Stromal cell of bone marrow (primary cell): Measurements from ENCODE around the gene PROB1.
A peak's percentile ranks its signal among the peaks of the same experiment; 100 is the strongest.
"Not testable (repeated sequence)": the region's sequence is repeated elsewhere in the genome, so short reads cannot be mapped to it uniquely, and the experiment has no call there.

Experiments used
- DNase-seq: peaks from one replicate; pipeline ENCODE4 v3.0.0-alpha.2; 2012; ENCODE audit warnings: low read depth

Gene PROB1

GRCh38 chr5:139377226-139377625 lies 17.7 kb downstream of the PROB1 start:
- DNase-seq: no peak

- no peak for DNase-seq
These were observed 18.5 kb downstream of the PROB1 start for GRCh38 chr5:139376364-139376763.

GRCh38 chr5:139374909-139375308 lies 20.0 kb downstream of the PROB1 start:
- DNase-seq: no peak

GRCh38 chr5:139371482-139372435 lies 23.1 kb downstream of the PROB1 start:
- DNase-seq: peak; percentile 63

- DNase-seq: peak; percentile 70
These were observed 25.7 kb downstream of the PROB1 start for GRCh38 chr5:139369181-139369580.

GRCh38 chr5:139368613-139369012 lies 26.3 kb downstream of the PROB1 start:
- DNase-seq: no peak

GRCh38 chr5:139364466-139364865 lies 30.4 kb downstream of the PROB1 start:
- DNase-seq: no peak

- no peak for DNase-seq
These were observed 31.0 kb downstream of the PROB1 start for GRCh38 chr5:139363937-139364336.

- DNase-seq: no peak
These were observed 33.0 kb downstream of the PROB1 start for GRCh38 chr5:139361835-139362429.

GRCh38 chr5:139360384-139360783 lies 34.5 kb downstream of the PROB1 start:
- DNase-seq: no peak

- DNase-seq: no peak
These were observed 36.8 kb downstream of the PROB1 start for GRCh38 chr5:139358064-139358463.

- DNase-seq: not testable (repeated sequence)
These were observed 39.0 kb downstream of the PROB1 start for GRCh38 chr5:139355900-139356299.

- no peak for DNase-seq
These were observed 40.7 kb downstream of the PROB1 start for GRCh38 chr5:139354186-139354585.

GRCh38 chr5:139347863-139348262 lies 47.0 kb downstream of the PROB1 start:
- not testable (repeated sequence) for DNase-seq

GRCh38 chr5:139345442-139345841 lies 49.5 kb downstream of the PROB1 start:
- DNase-seq: not testable (repeated sequence)

GRCh38 chr5:139344177-139344576 lies 50.7 kb downstream of the PROB1 start:
- no peak for DNase-seq

GRCh38 chr5:139343476-139343875 lies 51.4 kb downstream of the PROB1 start:
- DNase-seq: no peak

GRCh38 chr5:139342423-139342723 lies 52.5 kb downstream of the PROB1 start:
- no peak for DNase-seq

- DNase-seq: peak; percentile 93
These were observed 53.0 kb downstream of the PROB1 start, which contains the start of gene PAIP2 for GRCh38 chr5:139341689-139342422. Gene PAIP2, plus strand, starts transcription at chr5:139341854. Its CDS starts 21,931 bp downstream, at chr5:139363785.

GRCh38 chr5:139341187-139341688 lies 53.7 kb downstream of the PROB1 start:
- no peak for DNase-seq
